CD14-positive monocyte (primary cell): ENCODE data around the gene TEAD1. TPM values are rescaled to one million over a fixed set of nuclear protein-coding genes. Genes with fewer than 3 reads are reported as not detected.

Experiments used
- DNase-seq, 3 donors: peaks; one replicate each; pipeline ENCODE4 v3.0.0-alpha.2; 2011 to 2022
- H2AFZ ChIP-seq: 2 replicates; pipeline ENCODE4 v1.6.0; 2012; ENCODE audit warnings: mild to moderate bottlenecking, low read depth, low read length, inconsistent platforms; ENCODE audit not compliant: insufficient read depth, poor library complexity, severe bottlenecking
- H3K27ac ChIP-seq, 2 donors: 1 replicate in 1 of 2; 2 replicates in 1 of 2; pipeline ENCODE4 v1.5.1; 2012 to 2013; ENCODE audit warnings: low read length in 2 of 2, control low read depth in 1 of 2, inconsistent platforms in 1 of 2, low read depth in 1 of 2, mild to moderate bottlenecking in 1 of 2
- H3K27me3 ChIP-seq, 2 donors: one replicate each; pipeline versions ENCODE4 v1.6.0 to v1.6.1; 2011 to 2013; ENCODE audit warnings: low read length in 2 of 2; ENCODE audit not compliant: control insufficient read depth in 2 of 2, insufficient read depth in 2 of 2
- H3K36me3 ChIP-seq, 2 donors: replicated peaks in 1 of 2; 1 replicate in 1 of 2; 2 replicates in 1 of 2; pipeline versions ENCODE4 v1.5.1 to v1.6.1; 2012 to 2013; ENCODE audit warnings: low read length in 2 of 2, control low read depth in 1 of 2, inconsistent platforms in 1 of 2, mild to moderate bottlenecking in 1 of 2; ENCODE audit not compliant: insufficient read depth in 2 of 2, control insufficient read depth in 1 of 2
- H3K4me1 ChIP-seq, 2 donors: 1 replicate in 1 of 2; 2 replicates in 1 of 2; pipeline versions ENCODE4 v1.5.1 to v1.6.1; 2012 to 2013; ENCODE audit warnings: low read length in 2 of 2, control low read depth in 1 of 2, inconsistent platforms in 1 of 2, mild to moderate bottlenecking in 1 of 2, moderate library complexity in 1 of 2; ENCODE audit not compliant: insufficient read depth in 2 of 2, control insufficient read depth in 1 of 2
- H3K4me2 ChIP-seq: replicated peaks from 2 replicates; pipeline ENCODE3; 2012; ENCODE audit warnings: low read length, moderate library complexity, mild to moderate bottlenecking; ENCODE audit not compliant: poor library complexity, severe bottlenecking; ENCODE audit errors: extremely low read depth
- H3K4me3 ChIP-seq, 3 experiments: fragments of 200-600 bp in 1 of 3; sonication (generic) in 1 of 3; replicated peaks in 1 of 3; 1 replicate in 2 of 3; 2 replicates in 1 of 3; pipeline ENCODE4 v1.5.1; 2011 to 2013; ENCODE audit warnings: low read length in 3 of 3, mild to moderate bottlenecking in 3 of 3, control low read depth in 2 of 3, low read depth in 2 of 3, inconsistent platforms in 1 of 3, moderate library complexity in 1 of 3
- H3K79me2 ChIP-seq: 2 replicates; pipeline ENCODE4 v1.6.0; 2012; ENCODE audit warnings: mild to moderate bottlenecking, control low read depth, inconsistent platforms, low read length, moderate library complexity; ENCODE audit not compliant: insufficient read depth
- H3K9ac ChIP-seq: 2 replicates; pipeline ENCODE4 v1.6.0; 2017; ENCODE audit warnings: low read length, mild to moderate bottlenecking; ENCODE audit not compliant: insufficient read depth, poor library complexity, severe bottlenecking
- H3K9me3 ChIP-seq, 2 donors: replicated peaks in 1 of 2; 1 replicate in 1 of 2; 2 replicates in 1 of 2; pipeline versions ENCODE4 v1.5.1 to v1.6.1; 2012 to 2013; ENCODE audit warnings: low read length in 2 of 2, control low read depth in 1 of 2; ENCODE audit not compliant: control insufficient read depth in 1 of 2, insufficient read depth in 1 of 2
- H4K20me1 ChIP-seq: 2 replicates; pipeline ENCODE4 v1.6.0; 2012; ENCODE audit warnings: mild to moderate bottlenecking, low read length, control low read depth, moderate library complexity; ENCODE audit not compliant: insufficient read depth
- H3K27ac Mint-ChIP-seq, 7 donors: one replicate each; pipeline ENCODE4 v1.8.0; 2020; ENCODE audit warnings: mild to moderate bottlenecking in 7 of 7, mixed read lengths in 7 of 7, moderate library complexity in 6 of 7, inconsistent platforms in 2 of 7
- H3K27me3 Mint-ChIP-seq, 3 donors: one replicate each; pipeline ENCODE4 v1.8.0; 2021 to 2022; ENCODE audit warnings: low read depth in 3 of 3, mild to moderate bottlenecking in 3 of 3, mixed read lengths in 3 of 3, moderate library complexity in 3 of 3, inconsistent platforms in 1 of 3
- H3K36me3 Mint-ChIP-seq, 2 donors: one replicate each; pipeline ENCODE4 v1.8.0; 2020; ENCODE audit warnings: mixed read lengths in 2 of 2, inconsistent platforms in 1 of 2, mild to moderate bottlenecking in 1 of 2
- H3K4me1 Mint-ChIP-seq: one replicate; pipeline ENCODE4 v1.8.0; 2020; ENCODE audit warnings: mild to moderate bottlenecking, mixed read lengths
- H3K4me3 Mint-ChIP-seq, 2 donors: one replicate each; pipeline ENCODE4 v1.8.0; 2020; ENCODE audit warnings: mild to moderate bottlenecking in 2 of 2, mixed read lengths in 2 of 2, moderate library complexity in 1 of 2
- H3K9me3 Mint-ChIP-seq, 7 donors: one replicate each; pipeline ENCODE4 v1.8.0; 2020 to 2022; ENCODE audit warnings: mixed read lengths in 7 of 7, mild to moderate bottlenecking in 6 of 7, moderate library complexity in 6 of 7, inconsistent platforms in 2 of 7
- WGBS: methylation state at CpG from one replicate; pipeline ENCODE4 v1.1.5; 2013; ENCODE audit warnings: missing lambda C conversion rate; ENCODE audit not compliant: insufficient coverage; 5-methylcytosine and 5-hydroxymethylcytosine counted together
- intact Hi-C, 2 donors: fragments of 100-400 bp; cut with micrococcal nuclease; formaldehyde crosslinking; loops; one replicate each; pipeline versions ENCODE4 v1.15.0 to v1.15.1; 2023
- polyA plus RNA-seq, 3 donors: library from polyadenylated mRNA; depleted of rRNA in 1 of 3; unstranded in 2 of 3; stranded (reverse) in 1 of 3; fragments of 300-500 nt in 2 of 3; fragments of >200 nt in 1 of 3; fragmentation: Illumina TruSeq in 2 of 3; gene quantifications; 1 replicate in 2 of 3; 2 replicates in 1 of 3; pipeline ENCODE4 v1.2.3, GENCODE V29; 2012 to 2021
- TF ChIP-seq, protein P1 (sequence below): fragments of 200-600 bp; IDR thresholded peaks from one replicate; pipeline ENCODE4 v1.8.0; 2022; ENCODE audit warnings: antibody characterized with exemption, mild to moderate bottlenecking

Gene TEAD1
- polyA plus RNA-seq, 3 donors, result not detected

DNA sequence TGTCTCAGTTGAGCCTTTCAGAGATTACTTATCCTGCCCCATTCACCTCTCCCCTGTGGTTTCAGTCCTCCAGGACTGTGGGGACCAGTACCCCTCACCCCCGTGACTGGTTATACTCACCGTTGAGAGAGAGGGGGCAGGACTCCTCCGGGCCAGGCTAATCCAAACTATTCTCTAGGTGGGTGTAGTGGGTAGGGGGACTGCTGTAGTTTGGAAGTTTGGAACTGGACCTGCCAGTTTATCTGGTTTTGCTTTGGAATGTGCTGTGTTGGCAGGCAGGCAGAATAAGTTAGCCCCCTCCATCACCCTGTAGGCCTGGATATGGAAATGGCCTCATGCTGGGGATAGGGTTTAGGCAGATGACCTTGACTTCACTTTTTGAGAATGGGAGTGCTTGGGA is 13.5 kb downstream of the TEAD1 start:
- intact Hi-C loops, result no loop called here
- TF ChIP-seq, protein P1, sequence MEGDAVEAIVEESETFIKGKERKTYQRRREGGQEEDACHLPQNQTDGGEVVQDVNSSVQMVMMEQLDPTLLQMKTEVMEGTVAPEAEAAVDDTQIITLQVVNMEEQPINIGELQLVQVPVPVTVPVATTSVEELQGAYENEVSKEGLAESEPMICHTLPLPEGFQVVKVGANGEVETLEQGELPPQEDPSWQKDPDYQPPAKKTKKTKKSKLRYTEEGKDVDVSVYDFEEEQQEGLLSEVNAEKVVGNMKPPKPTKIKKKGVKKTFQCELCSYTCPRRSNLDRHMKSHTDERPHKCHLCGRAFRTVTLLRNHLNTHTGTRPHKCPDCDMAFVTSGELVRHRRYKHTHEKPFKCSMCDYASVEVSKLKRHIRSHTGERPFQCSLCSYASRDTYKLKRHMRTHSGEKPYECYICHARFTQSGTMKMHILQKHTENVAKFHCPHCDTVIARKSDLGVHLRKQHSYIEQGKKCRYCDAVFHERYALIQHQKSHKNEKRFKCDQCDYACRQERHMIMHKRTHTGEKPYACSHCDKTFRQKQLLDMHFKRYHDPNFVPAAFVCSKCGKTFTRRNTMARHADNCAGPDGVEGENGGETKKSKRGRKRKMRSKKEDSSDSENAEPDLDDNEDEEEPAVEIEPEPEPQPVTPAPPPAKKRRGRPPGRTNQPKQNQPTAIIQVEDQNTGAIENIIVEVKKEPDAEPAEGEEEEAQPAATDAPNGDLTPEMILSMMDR, result no peak
- H3K27me3 ChIP-seq, result peaks cover 44 to 45% of the 10 kb centered on the region in 2 donors
- H3K36me3 ChIP-seq, result no peaks in the 10 kb centered on the region
- no peak overlapping the region for H3K27ac ChIP-seq
- H4K20me1 ChIP-seq, result no peaks in the 10 kb centered on the region
- Mint-ChIP-seq H3K27me3 (peaks cover 20 to 66% (median 38%) of the 10 kb centered on the region in 3 donors), H3K27ac (no peak overlapping the region), H3K9me3 (peaks cover 0 to 6% (median 0%) of the 10 kb centered on the region in 7 donors), H3K4me3 (no peak overlapping the region), H3K4me1 (no peaks in the 10 kb centered on the region), H3K36me3 (no peaks in the 10 kb centered on the region)
- whole genome bisulfite sequencing, result no CpG with 5 or more reads among the region's 3 CpGs
- H2AFZ ChIP-seq, result no peak overlapping the region
- H3K79me2 ChIP-seq, result no peaks in the 10 kb centered on the region
- H3K9me3 ChIP-seq, result no peaks in the 10 kb centered on the region
- no peak overlapping the region for H3K4me3 ChIP-seq
- no peak overlapping the region for H3K4me2 ChIP-seq
- no peak overlapping the region for H3K9ac ChIP-seq
- H3K4me1 ChIP-seq, result no peaks in the 10 kb centered on the region
- DNase-seq, result no peak

- H3K36me3 Mint-ChIP-seq, result no peaks in the 10 kb centered on the region
- H3K4me2 ChIP-seq, result no peak overlapping the region
- DNase-seq, result no peak
- no peaks in the 10 kb centered on the region for H3K79me2 ChIP-seq
- H2AFZ ChIP-seq, result no peak overlapping the region
- H3K9ac ChIP-seq, result no peak overlapping the region
- no peak overlapping the region for H3K4me3 ChIP-seq
- no peak overlapping the region for H3K27ac Mint-ChIP-seq
- no peaks in the 10 kb centered on the region for H3K36me3 ChIP-seq
- 80% methylated on average over 2 of the region's 3 CpGs for WGBS
- TF ChIP-seq, protein P1, result no peak
- no peak overlapping the region for H3K27ac ChIP-seq
- peaks cover 9% of the 10 kb centered on the region for H3K4me1 Mint-ChIP-seq
- peaks cover 0 to 9% (median 2%) of the 10 kb centered on the region in 7 donors for H3K9me3 Mint-ChIP-seq
- H3K9me3 ChIP-seq, result no peaks in the 10 kb centered on the region
- peaks cover 32 to 74% (median 47%) of the 10 kb centered on the region in 3 donors for H3K27me3 Mint-ChIP-seq
- peaks cover 53% of the 10 kb centered on the region in 2 donors for H3K27me3 ChIP-seq
- H4K20me1 ChIP-seq, result no peaks in the 10 kb centered on the region
- H3K4me3 Mint-ChIP-seq, result peak overlapping the region in 1 of 2 donors; percentile 56
- intact Hi-C loops, result no loop called here
- peaks cover 3 to 4% of the 10 kb centered on the region in 2 donors for H3K4me1 ChIP-seq
Measured at GRCh38 chr11:12689029-12689755, 15.0 kb downstream of the TEAD1 start.
